Keratinocyte (primary cell): ENCODE results near the gene MPPE1. TPM values are rescaled to one million over a fixed set of nuclear protein-coding genes. Genes with fewer than 3 reads are reported as not detected.

Source experiments
- DNase-seq: peaks from one replicate; pipeline ENCODE4 v3.0.0-alpha.2; 2011; ENCODE audit warnings: low read depth, missing footprints, low spot score
- FAIRE-seq: peaks from 2 replicates; lab custom pipeline; 2011; peaks lifted over from hg19 to GRCh38; lab: Jason Lieb, UNC
- H2AFZ ChIP-seq: 2 replicates; pipeline ENCODE4 v1.6.0; 2012; ENCODE audit warnings: low read length, control low read depth, inconsistent platforms; ENCODE audit not compliant: control insufficient read depth
- H3K27ac ChIP-seq: 2 replicates; pipeline ENCODE4 v1.5.1; 2011; ENCODE audit warnings: low read length; ENCODE audit not compliant: control insufficient read depth, insufficient read depth
- H3K27me3 ChIP-seq: 3 replicates; pipeline ENCODE4 v1.6.0; 2011; ENCODE audit warnings: low read length; ENCODE audit not compliant: control insufficient read depth, insufficient read depth; ENCODE audit errors: extremely low read depth
- H3K36me3 ChIP-seq, 2 experiments: 2 replicates in 1 of 2; 3 replicates in 1 of 2; pipeline ENCODE4 v1.5.1; 2011; ENCODE audit warnings: low read length in 2 of 2, mild to moderate bottlenecking in 1 of 2; ENCODE audit not compliant: control insufficient read depth in 2 of 2, insufficient read depth in 2 of 2; ENCODE audit errors: extremely low read depth in 1 of 2
- H3K4me1 ChIP-seq: 3 replicates; pipeline ENCODE4 v1.5.1; 2011; ENCODE audit warnings: low read length; ENCODE audit not compliant: control insufficient read depth, insufficient read depth; ENCODE audit errors: extremely low read depth
- H3K4me2 ChIP-seq: 3 replicates; pipeline ENCODE4 v1.6.0; 2011; ENCODE audit warnings: low read depth, low read length; ENCODE audit not compliant: control insufficient read depth, insufficient read depth; ENCODE audit errors: extremely low read depth
- H3K4me3 ChIP-seq, 3 experiments: fragments of 200-600 bp in 1 of 3; sonication (generic) in 1 of 3; 2 replicates in 2 of 3; 3 replicates in 1 of 3; pipeline ENCODE4 v1.5.1; 2011 to 2016; ENCODE audit warnings: low read length in 3 of 3, mild to moderate bottlenecking in 3 of 3, control low read depth in 2 of 3, inconsistent platforms in 1 of 3, low read depth in 1 of 3, mixed read lengths in 1 of 3, mixed run types in 1 of 3, moderate library complexity in 1 of 3; ENCODE audit not compliant: control insufficient read depth in 2 of 3, insufficient read depth in 2 of 3; ENCODE audit errors: extremely low read depth in 1 of 3
- H3K79me2 ChIP-seq: 2 replicates; pipeline ENCODE4 v1.6.0; 2012; ENCODE audit warnings: low read length; ENCODE audit not compliant: control insufficient read depth, insufficient read depth
- H3K9ac ChIP-seq: 3 replicates; pipeline ENCODE4 v1.6.0; 2011; ENCODE audit warnings: low read length; ENCODE audit not compliant: control insufficient read depth, insufficient read depth; ENCODE audit errors: extremely low read depth
- H3K9me1 ChIP-seq: 3 replicates; pipeline ENCODE4 v1.6.0; 2011; ENCODE audit warnings: low read length; ENCODE audit not compliant: control insufficient read depth, insufficient read depth; ENCODE audit errors: extremely low read depth
- H3K9me3 ChIP-seq: 2 replicates; pipeline ENCODE4 v1.5.1; 2012; ENCODE audit warnings: low read depth, low read length; ENCODE audit not compliant: control insufficient read depth
- H4K20me1 ChIP-seq: 3 replicates; pipeline ENCODE4 v1.6.0; 2011; ENCODE audit warnings: low read length; ENCODE audit not compliant: control insufficient read depth, insufficient read depth; ENCODE audit errors: extremely low read depth
- CTCF ChIP-seq, 3 experiments: IDR thresholded peaks in 1 of 3; conservative IDR thresholded peaks in 1 of 3; optimal IDR thresholded peaks in 1 of 3; 2 replicates in 2 of 3; 3 replicates in 1 of 3; pipeline versions ENCODE3 to v1.5.1; 2011; ENCODE audit warnings: low read length in 3 of 3, mild to moderate bottlenecking in 3 of 3, moderate library complexity in 2 of 3, control low read depth in 1 of 3, inconsistent platforms in 1 of 3; ENCODE audit not compliant: insufficient read depth in 2 of 3; ENCODE audit errors: extremely low read depth in 1 of 3
- EZH2 ChIP-seq: IDR thresholded peaks from one replicate; pipeline ENCODE4 v1.6.1; 2012; ENCODE audit warnings: inconsistent platforms, mild to moderate bottlenecking, low read length, moderate library complexity
- dilution Hi-C: fragments of 300-500 bp; cut with MboI; formaldehyde crosslinking; loops from one replicate; pipeline ENCODE4 v1.7.0; 2020; ENCODE audit warnings: low sequenced_read_pairs; ENCODE audit not compliant: extremely low pct_ligation_motif_present
- polyA plus RNA-seq, 5 experiments: library from polyadenylated mRNA; depleted of rRNA in 3 of 5; stranded (reverse) in 3 of 5; stranded (forward) in 1 of 5; unstranded in 1 of 5; fragments of >200 nt; gene quantifications; 1 replicate in 1 of 5; 2 replicates in 3 of 5; 3 replicates in 1 of 5; pipeline versions ENCODE4 v1.2.1 to v1.2.3, GENCODE V29; 2011 to 2012; ENCODE audit warnings: missing spikeins in 2 of 5, low read depth in 1 of 5, low replicate concordance in 1 of 5

Gene MPPE1
- polyA plus RNA-seq, 1 donor (not counting 4 experiments of a cell fraction or from before 2014, with no cell fraction given), result 21.0 TPM

- H3K27me3 ChIP-seq, result no peaks in the 10 kb centered on the region
- dilution Hi-C loops, result no loop called here
- no peaks in the 10 kb centered on the region for H3K9me1 ChIP-seq
- DNase-seq (no peak), FAIRE-seq (no peak)
- no peaks in the 10 kb centered on the region for H3K9me3 ChIP-seq
- H3K4me2 ChIP-seq, result no peak overlapping the region
- H3K9ac ChIP-seq, result no peak overlapping the region
- no peaks in the 10 kb centered on the region for H4K20me1 ChIP-seq
- no peak overlapping the region for H2AFZ ChIP-seq
- H3K36me3 ChIP-seq, result peaks cover 11 to 19% of the 10 kb centered on the region in 2 experiments
- H3K27ac ChIP-seq, result no peak overlapping the region
- no peaks in the 10 kb centered on the region for H3K79me2 ChIP-seq
- H3K4me1 ChIP-seq, result peaks cover 6% of the 10 kb centered on the region
- no peak overlapping the region for H3K4me3 ChIP-seq
- TF ChIP-seq CTCF (optimal IDR thresholded peaks at IDR 0.05 in 1 of 3, IDR thresholded peaks at IDR 0.05 in 1 of 3, conservative IDR thresholded peaks at IDR 0.05 in 1 of 3; ENCODE audit: extremely low read depth in 1 of 3, insufficient read depth in 2 of 3, low read length in 3 of 3) (no peak), EZH2 (no peak)
Measured at GRCh38 chr18:11885278-11885947, 22.7 kb downstream of the MPPE1 start.

- H4K20me1 ChIP-seq, result no peaks in the 10 kb centered on the region
- no peaks in the 10 kb centered on the region for H3K79me2 ChIP-seq
- H3K4me1 ChIP-seq, result peaks cover 6% of the 10 kb centered on the region
- no peaks in the 10 kb centered on the region for H3K9me3 ChIP-seq
- TF ChIP-seq EZH2 (no peak), CTCF (optimal IDR thresholded peaks at IDR 0.05 in 1 of 3, IDR thresholded peaks at IDR 0.05 in 1 of 3, conservative IDR thresholded peaks at IDR 0.05 in 1 of 3; ENCODE audit: extremely low read depth in 1 of 3, insufficient read depth in 2 of 3, low read length in 3 of 3) (no peak)
- peaks cover 11 to 19% of the 10 kb centered on the region in 2 experiments for H3K36me3 ChIP-seq
- H3K27me3 ChIP-seq, result no peaks in the 10 kb centered on the region
- H2AFZ ChIP-seq, result no peak overlapping the region
- H3K9ac ChIP-seq, result no peak overlapping the region
- DNase-seq, result no peak
- no peak overlapping the region for H3K4me3 ChIP-seq
- H3K27ac ChIP-seq, result no peak overlapping the region
- FAIRE-seq, result no peak
- no peaks in the 10 kb centered on the region for H3K9me1 ChIP-seq
- dilution Hi-C loops, result no loop called here
- no peak overlapping the region for H3K4me2 ChIP-seq
Measured at GRCh38 chr18:11884396-11885030, 23.6 kb downstream of the MPPE1 start.
